Measurements from ENCODE around the gene PLCG2. TPM values are rescaled to one million over a fixed set of nuclear protein-coding genes. Genes with fewer than 3 reads are reported as not detected.

Gene PLCG2
- total and polyA plus RNA-seq, 8 donors, result 5.1 to 48.7 (median 9.4) TPM

DNA sequence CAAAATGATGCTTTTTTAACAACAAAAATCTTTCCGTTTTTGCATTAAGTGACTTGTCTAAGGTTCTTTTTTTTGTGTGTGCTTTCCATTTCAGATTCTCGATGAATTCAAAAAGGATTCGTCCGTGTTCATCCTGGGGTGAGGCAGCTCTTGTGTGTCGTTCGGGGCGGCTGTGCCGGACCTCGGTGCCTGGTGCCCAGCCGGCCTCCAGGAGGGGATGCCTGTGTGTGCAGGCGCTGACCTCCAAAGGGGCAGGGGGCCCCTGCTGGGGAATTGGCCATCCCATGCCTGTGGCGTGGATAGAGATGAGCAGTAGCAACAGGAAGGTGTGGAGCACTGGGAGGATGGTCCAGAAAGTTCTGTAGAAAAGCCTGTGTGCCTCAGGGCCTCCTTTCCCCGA, 101.7 kb downstream of the PLCG2 start:
- TF ChIP-seq, protein P1, sequence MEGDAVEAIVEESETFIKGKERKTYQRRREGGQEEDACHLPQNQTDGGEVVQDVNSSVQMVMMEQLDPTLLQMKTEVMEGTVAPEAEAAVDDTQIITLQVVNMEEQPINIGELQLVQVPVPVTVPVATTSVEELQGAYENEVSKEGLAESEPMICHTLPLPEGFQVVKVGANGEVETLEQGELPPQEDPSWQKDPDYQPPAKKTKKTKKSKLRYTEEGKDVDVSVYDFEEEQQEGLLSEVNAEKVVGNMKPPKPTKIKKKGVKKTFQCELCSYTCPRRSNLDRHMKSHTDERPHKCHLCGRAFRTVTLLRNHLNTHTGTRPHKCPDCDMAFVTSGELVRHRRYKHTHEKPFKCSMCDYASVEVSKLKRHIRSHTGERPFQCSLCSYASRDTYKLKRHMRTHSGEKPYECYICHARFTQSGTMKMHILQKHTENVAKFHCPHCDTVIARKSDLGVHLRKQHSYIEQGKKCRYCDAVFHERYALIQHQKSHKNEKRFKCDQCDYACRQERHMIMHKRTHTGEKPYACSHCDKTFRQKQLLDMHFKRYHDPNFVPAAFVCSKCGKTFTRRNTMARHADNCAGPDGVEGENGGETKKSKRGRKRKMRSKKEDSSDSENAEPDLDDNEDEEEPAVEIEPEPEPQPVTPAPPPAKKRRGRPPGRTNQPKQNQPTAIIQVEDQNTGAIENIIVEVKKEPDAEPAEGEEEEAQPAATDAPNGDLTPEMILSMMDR (IDR thresholded peaks at IDR 0.05), result no peak
- H3K27ac ChIP-seq, result no peak overlapping the region
- intact Hi-C loops (cut with DNase I), result no loop called here
- ATAC-seq (no peak), DNase-seq (no peak)
- no peaks in the 10 kb centered on the region for H3K9me3 ChIP-seq
- no peak overlapping the region for H3K4me3 ChIP-seq
- H3K36me3 ChIP-seq, result peaks cover 0 to 25% of the 10 kb centered on the region in 2 donors
- H3K27me3 ChIP-seq, result no peaks in the 10 kb centered on the region
- H3K4me1 ChIP-seq, result no peaks in the 10 kb centered on the region

DNA sequence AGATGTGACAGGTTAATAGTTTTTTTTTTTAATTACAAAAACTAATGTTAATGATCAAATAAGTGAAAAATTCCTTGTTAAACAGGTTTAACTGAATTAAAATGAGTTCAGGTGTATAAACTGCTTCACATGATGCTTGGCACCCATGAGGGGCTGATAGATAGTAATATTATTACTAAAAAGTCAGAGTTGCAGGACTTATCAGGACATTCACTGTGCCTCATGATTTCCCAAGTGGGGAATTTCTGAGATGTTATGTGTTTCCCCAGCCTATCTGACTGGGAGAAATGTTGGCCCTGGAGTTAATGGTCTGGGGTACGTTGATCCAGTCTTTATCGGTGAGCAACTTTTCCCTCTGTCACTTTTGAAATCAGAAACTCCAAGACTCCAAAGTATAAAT, 102.1 kb downstream of the PLCG2 start:
- no peak overlapping the region for H3K4me3 ChIP-seq
- no peaks in the 10 kb centered on the region for H3K4me1 ChIP-seq
- H3K27me3 ChIP-seq, result no peaks in the 10 kb centered on the region
- DNase-seq (no peak), ATAC-seq (no peak)
- TF ChIP-seq, protein P1 (IDR thresholded peaks at IDR 0.05), result no peak
- H3K9me3 ChIP-seq, result no peaks in the 10 kb centered on the region
- H3K36me3 ChIP-seq, result peaks cover 0 to 25% of the 10 kb centered on the region in 2 donors
- intact Hi-C loops (cut with DNase I), result no loop called here
- no peak overlapping the region for H3K27ac ChIP-seq

DNA sequence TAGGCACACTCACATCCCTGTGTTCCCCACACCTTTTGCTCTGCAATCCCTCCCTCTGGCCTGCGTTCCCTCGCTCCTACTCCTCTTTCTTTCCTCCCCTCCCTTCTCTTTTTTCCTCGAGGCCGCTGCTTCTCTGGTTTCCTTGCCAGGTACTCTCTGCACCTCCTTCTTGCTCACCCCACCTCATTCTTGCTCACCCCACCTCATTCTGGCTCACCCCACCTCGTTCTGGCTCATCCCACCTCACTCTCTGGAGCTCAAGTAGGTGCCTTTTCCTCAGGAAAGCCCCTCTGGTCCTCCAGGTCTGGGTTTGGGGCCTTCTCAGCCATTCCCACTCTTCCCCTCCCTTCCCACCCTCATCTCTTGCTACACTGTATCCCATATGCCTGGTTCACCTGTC, 103.5 kb downstream of the PLCG2 start:
- Histone ChIP-seq H3K4me3 (no peak overlapping the region), H3K9me3 (no peaks in the 10 kb centered on the region), H3K4me1 (no peaks in the 10 kb centered on the region), H3K27me3 (no peaks in the 10 kb centered on the region), H3K36me3 (peaks cover 0 to 25% of the 10 kb centered on the region in 2 donors), H3K27ac (no peak overlapping the region)
- intact Hi-C loops (cut with DNase I), result no loop called here
- TF ChIP-seq, protein P1 (IDR thresholded peaks at IDR 0.05), result no peak
- DNase-seq (no peak), ATAC-seq (no peak)

DNA sequence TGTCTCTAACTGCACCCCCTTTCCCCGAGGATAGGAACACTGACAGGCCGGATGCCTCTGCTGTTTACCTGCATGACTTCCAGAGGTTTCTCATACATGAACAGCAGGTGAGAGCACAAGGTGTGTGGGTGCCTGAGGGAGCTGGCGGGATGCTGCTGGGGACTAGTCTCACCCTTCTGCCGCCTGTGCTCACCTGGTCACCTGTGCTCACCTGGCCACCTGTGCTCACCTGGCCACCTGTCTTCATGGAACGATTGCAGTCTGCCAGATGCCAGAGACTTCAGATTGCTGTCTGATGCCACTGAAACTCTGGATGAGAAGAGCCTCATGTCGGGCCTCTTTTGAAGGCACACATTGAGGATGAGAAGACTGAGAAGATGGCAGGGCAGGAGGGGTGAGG, 104.1 kb downstream of the PLCG2 start:
- TF ChIP-seq, protein P1 (IDR thresholded peaks at IDR 0.05), result no peak
- intact Hi-C loops (cut with DNase I), result no loop called here
- no peak overlapping the region for H3K4me3 ChIP-seq
- DNase-seq, result no peak
- ATAC-seq, result no peak
- no peak overlapping the region for H3K27ac ChIP-seq
- H3K9me3 ChIP-seq, result no peaks in the 10 kb centered on the region
- H3K27me3 ChIP-seq, result no peaks in the 10 kb centered on the region
- no peaks in the 10 kb centered on the region for H3K4me1 ChIP-seq
- H3K36me3 ChIP-seq, result peaks cover 0 to 25% of the 10 kb centered on the region in 2 donors

DNA sequence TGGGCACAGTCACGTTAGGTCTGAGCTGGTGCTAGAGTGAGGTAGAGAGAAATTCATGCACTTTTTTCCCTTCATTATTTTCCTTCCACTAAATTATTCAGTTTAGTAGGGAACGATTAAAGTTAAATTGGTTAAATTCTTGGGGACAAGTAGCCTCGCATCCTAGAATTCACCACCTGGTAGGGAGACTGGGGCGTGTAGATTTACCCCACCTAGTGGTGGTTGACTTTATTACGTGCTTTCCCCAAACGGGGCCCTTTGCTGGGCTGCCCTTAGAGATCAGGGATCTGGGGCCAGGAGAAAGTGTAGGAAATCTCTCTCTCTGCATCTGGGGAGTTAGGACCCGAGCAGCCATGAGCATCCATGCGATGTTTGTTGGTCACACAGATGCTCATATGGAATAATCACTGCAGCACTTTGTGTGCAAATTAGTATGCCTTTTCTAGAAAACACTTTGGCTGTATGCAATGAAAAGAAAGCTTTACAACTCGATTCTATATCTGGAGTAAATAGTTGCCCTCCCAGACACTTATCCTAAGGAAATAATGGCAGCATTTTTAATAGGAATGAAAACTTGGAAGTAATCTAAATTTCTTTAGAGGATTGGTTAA, 107.0 kb downstream of the PLCG2 start:
- H3K4me1 ChIP-seq, result peaks cover 0 to 6% of the 10 kb centered on the region in 2 donors
- TF ChIP-seq, protein P1 (IDR thresholded peaks at IDR 0.05), result peak; percentile 37 to 74
- H3K27ac ChIP-seq, result no peak overlapping the region
- ATAC-seq, result peak; percentile 81
- no peaks in the 10 kb centered on the region for H3K27me3 ChIP-seq
- H3K9me3 ChIP-seq, result no peaks in the 10 kb centered on the region
- no peak overlapping the region for H3K4me3 ChIP-seq
- H3K36me3 ChIP-seq, result peaks cover 0 to 22% of the 10 kb centered on the region in 2 donors
- DNase-seq, result no peak
- intact Hi-C loops (cut with DNase I), result no loop called here

All from left lung (tissue), 10 donors.